Measurements from ENCODE around the gene SPOCD1.

SPOCD1 gene

GRCh38 chr1:31848381-31848897, 32.6 kb upstream of the SPOCD1 start:
- no peaks in the 10 kb centered on the region for H3K9me3 ChIP-seq (ENCODE audit: control insufficient read depth, insufficient read depth, low read depth, low read length)
- H3K4me1 ChIP-seq (ENCODE audit: control insufficient read depth, insufficient read depth, low read length): no peaks in the 10 kb centered on the region
- ChIA-PET CTCF (interaction anchor here (1.5 kb wide), 1 partner anchor 10 kb away, joined by 6 read pairs; no protein-coding TSS in a partner anchor), POLR2A (no interaction called here)
- no peak overlapping the region for H3K4me3 ChIP-seq (ENCODE audit: low read depth, low read length)
- H3K27ac ChIP-seq (ENCODE audit: extremely low read depth, low read depth, low read length): no peak overlapping the region
- TF ChIP-seq ZFHX2 (tag by site-specific recombination; conservative IDR thresholded peaks at IDR 0.05): peak; percentile 37
- TF ChIP-seq HOXA7 (CRISPR knock-in tag; IDR thresholded peaks at IDR 0.05; ENCODE audit: borderline replicate concordance): no peak
- H3K36me3 ChIP-seq (ENCODE audit: control insufficient read depth in 2 of 2, insufficient read depth in 1 of 2, low read length in 2 of 2): no peaks in the 10 kb centered on the region

- H3K9me3 ChIP-seq (ENCODE audit: control insufficient read depth, insufficient read depth, low read depth, low read length): no peaks in the 10 kb centered on the region
- no peak overlapping the region for H3K27ac ChIP-seq (ENCODE audit: extremely low read depth, low read depth, low read length)
- POLR2A ChIA-PET: no interaction called here
- H3K36me3 ChIP-seq (ENCODE audit: control insufficient read depth in 2 of 2, insufficient read depth in 1 of 2, low read length in 2 of 2): no peaks in the 10 kb centered on the region
- CTCF ChIA-PET: interaction anchor here (0.6 kb wide), 1 partner anchor 230 kb away, joined by 7 read pairs; no protein-coding TSS in a partner anchor
- no peak for TF ChIP-seq ZSCAN18 (tag by site-specific recombination; IDR thresholded peaks at IDR 0.05)
- no peak for TF ChIP-seq ZNF561 (tag by site-specific recombination; IDR thresholded peaks at IDR 0.05; ENCODE audit: borderline replicate concordance)
- TF ChIP-seq ZNF626 (tag by site-specific recombination; IDR thresholded peaks at IDR 0.05): no peak
- no peak for TF ChIP-seq ZBTB20 (tag by site-specific recombination; IDR thresholded peaks at IDR 0.05)
- TF ChIP-seq SCRT1 (tag by site-specific recombination; IDR thresholded peaks at IDR 0.05; ENCODE audit: borderline replicate concordance): no peak
- no peak for TF ChIP-seq ZXDB (tag by site-specific recombination; IDR thresholded peaks at IDR 0.05)
- TF ChIP-seq HOXA7 (CRISPR knock-in tag; IDR thresholded peaks at IDR 0.05; ENCODE audit: borderline replicate concordance): no peak
- TF ChIP-seq ZBTB8A (tag by site-specific recombination; IDR thresholded peaks at IDR 0.05): no peak
- no peak for TF ChIP-seq ZNF777 (tag by site-specific recombination; IDR thresholded peaks at IDR 0.05; ENCODE audit: borderline replicate concordance)
- TF ChIP-seq ZNF600 (tag by site-specific recombination; IDR thresholded peaks at IDR 0.05): no peak
- no peak for TF ChIP-seq ZNF266 (tag by site-specific recombination; IDR thresholded peaks at IDR 0.05; ENCODE audit: low read depth)
- TF ChIP-seq ZNF324 (tag by site-specific recombination; IDR thresholded peaks at IDR 0.05): no peak
- no peak for TF ChIP-seq SALL2 (tag by site-specific recombination; IDR thresholded peaks at IDR 0.05; ENCODE audit: borderline replicate concordance)
- no peak for TF ChIP-seq ZNF629 (tag by site-specific recombination; IDR thresholded peaks at IDR 0.05)
- H3K4me3 ChIP-seq (ENCODE audit: low read depth, low read length): no peak overlapping the region
- H3K4me1 ChIP-seq (ENCODE audit: control insufficient read depth, insufficient read depth, low read length): no peaks in the 10 kb centered on the region
These were observed 30.7 kb upstream of the SPOCD1 start for GRCh38 chr1:31846484-31846883.

GRCh38 chr1:31843506-31843905, 27.7 kb upstream of the SPOCD1 start:
- Histone ChIP-seq H3K4me3 (ENCODE audit: low read depth, low read length) (no peak overlapping the region), H3K4me1 (ENCODE audit: control insufficient read depth, insufficient read depth, low read length) (no peaks in the 10 kb centered on the region), H3K27ac (ENCODE audit: extremely low read depth, low read depth, low read length) (no peak overlapping the region), H3K36me3 (ENCODE audit: control insufficient read depth in 2 of 2, insufficient read depth in 1 of 2, low read length in 2 of 2) (no peaks in the 10 kb centered on the region), H3K9me3 (ENCODE audit: control insufficient read depth, insufficient read depth, low read depth, low read length) (no peaks in the 10 kb centered on the region)
- CTCF ChIA-PET: interaction anchor here (0.5 to 0.7 kb wide), 2 partner anchors 28 to 171 kb away, joined by 3 read pairs; partner anchors contain the start of gene SPOCD1
- POLR2A ChIA-PET: no interaction called here
- TF ChIP-seq ZNF596 (tag by site-specific recombination; IDR thresholded peaks at IDR 0.05): no peak
- no peak for TF ChIP-seq ZNF610 (tag by site-specific recombination; IDR thresholded peaks at IDR 0.05; ENCODE audit: borderline replicate concordance)
- no peak for TF ChIP-seq ZIC2 (tag by site-specific recombination; IDR thresholded peaks at IDR 0.05)
- TF ChIP-seq ZNF529 (tag by site-specific recombination; IDR thresholded peaks at IDR 0.05; ENCODE audit: insufficient replicate concordance): no peak
- no peak for TF ChIP-seq ZNF658 (tag by site-specific recombination; IDR thresholded peaks at IDR 0.05)
- no peak for TF ChIP-seq TRIM28 (IDR thresholded peaks at IDR 0.05; ENCODE audit: borderline replicate concordance, low read length)
- no peak for TF ChIP-seq ZBTB10 (tag by site-specific recombination; IDR thresholded peaks at IDR 0.05)
- no peak for TF ChIP-seq AEBP2 (tag by site-specific recombination; IDR thresholded peaks at IDR 0.05; ENCODE audit: borderline replicate concordance)
- no peak for TF ChIP-seq ZNF768 (tag by site-specific recombination; IDR thresholded peaks at IDR 0.05)
- TF ChIP-seq ZNF221 (tag by site-specific recombination; IDR thresholded peaks at IDR 0.05; ENCODE audit: borderline replicate concordance): no peak
- no peak for TF ChIP-seq ZNF391 (tag by site-specific recombination; IDR thresholded peaks at IDR 0.05; ENCODE audit: borderline replicate concordance, low read depth)
- no peak for TF ChIP-seq ZNF335 (tag by site-specific recombination; conservative IDR thresholded peaks at IDR 0.05)
- TF ChIP-seq ZNF423 (tag by site-specific recombination; IDR thresholded peaks at IDR 0.05): no peak

Measured in HEK293 (cell line).